Ascending aorta (tissue), 2 donors: ENCODE measurements around the gene NKPD1. TPM values are rescaled to one million over a fixed set of nuclear protein-coding genes. Genes with fewer than 3 reads are reported as not detected.

Experiments
- DNase-seq, 2 donors: peaks; one replicate each; pipeline ENCODE4 v3.0.0-alpha.2; 2019; ENCODE audit warnings: low spot score in 2 of 2
- H3K27ac ChIP-seq, 2 donors: fragments of 200-600 bp; sonication (generic); one replicate each; pipeline ENCODE4 v1.5.1; 2016 to 2017; ENCODE audit warnings: mild to moderate bottlenecking in 1 of 2
- H3K27me3 ChIP-seq: fragments of 200-600 bp; sonication (generic); one replicate; pipeline ENCODE4 v1.5.1; 2017
- H3K36me3 ChIP-seq, 2 donors: fragments of 200-600 bp; sonication (generic); one replicate each; pipeline ENCODE4 v1.5.1; 2016
- H3K4me1 ChIP-seq, 2 donors: fragments of 200-600 bp; sonication (generic); one replicate each; pipeline ENCODE4 v1.5.1; 2016 to 2017; ENCODE audit warnings: mild to moderate bottlenecking in 1 of 2
- H3K4me3 ChIP-seq, 2 donors: fragments of 200-600 bp; sonication (generic); one replicate each; pipeline ENCODE4 v1.5.1; 2016 to 2017; ENCODE audit warnings: mild to moderate bottlenecking in 1 of 2
- H3K9me3 ChIP-seq, 2 donors: fragments of 200-600 bp; sonication (generic); one replicate each; pipeline ENCODE4 v1.5.1; 2016
- CTCF ChIP-seq, 3 experiments: fragments of 200-600 bp in 2 of 3; fragments of 450-650 bp in 1 of 3; sonication (generic) in 2 of 3; IDR thresholded peaks; one replicate each; pipeline ENCODE4 v1.5.1; 2016 to 2019; ENCODE audit warnings: antibody characterized with exemption in 3 of 3, mild to moderate bottlenecking in 1 of 3, moderate library complexity in 1 of 3
- intact Hi-C: fragments of 100-400 bp; cut with DNase I; formaldehyde crosslinking; loops from one replicate; pipeline ENCODE4 v1.15.1; 2023
- total RNA-seq: library from RNA; depleted of rRNA; stranded (reverse); fragments of >200 nt; gene quantifications from one replicate; pipeline ENCODE4 v1.1.0, GENCODE V29; 2016

Gene NKPD1
- total RNA-seq, 1 donor from 2014 or later, result not detected

GRCh38 chr19:45114116-45114515, 46.7 kb downstream of the NKPD1 start:
- no peak overlapping the region for H3K27ac ChIP-seq
- no peaks in the 10 kb centered on the region for H3K9me3 ChIP-seq
- H3K36me3 ChIP-seq, result no peaks in the 10 kb centered on the region
- H3K4me3 ChIP-seq, result no peak overlapping the region
- intact Hi-C loops, result no loop called here
- no peak for TF ChIP-seq CTCF (IDR thresholded peaks at IDR 0.05)
- H3K27me3 ChIP-seq, result no peaks in the 10 kb centered on the region
- H3K4me1 ChIP-seq, result no peaks in the 10 kb centered on the region
- no peak for DNase-seq

- no peak for TF ChIP-seq CTCF (IDR thresholded peaks at IDR 0.05)
- no peak overlapping the region for H3K27ac ChIP-seq
- no peaks in the 10 kb centered on the region for H3K27me3 ChIP-seq
- H3K4me1 ChIP-seq, result no peaks in the 10 kb centered on the region
- DNase-seq, result no peak
- H3K9me3 ChIP-seq, result no peaks in the 10 kb centered on the region
- no peaks in the 10 kb centered on the region for H3K36me3 ChIP-seq
- intact Hi-C loops, result no loop called here
- H3K4me3 ChIP-seq, result no peak overlapping the region
These were observed 47.2 kb downstream of the NKPD1 start for GRCh38 chr19:45113628-45114027.

GRCh38 chr19:45112111-45112827, 48.5 kb downstream of the NKPD1 start:
- no peaks in the 10 kb centered on the region for H3K36me3 ChIP-seq
- no peak overlapping the region for H3K4me3 ChIP-seq
- intact Hi-C loops, result no loop called here
- no peak overlapping the region for H3K27ac ChIP-seq
- H3K4me1 ChIP-seq, result no peaks in the 10 kb centered on the region
- no peaks in the 10 kb centered on the region for H3K9me3 ChIP-seq
- no peak for TF ChIP-seq CTCF (IDR thresholded peaks at IDR 0.05)
- no peak for DNase-seq
- H3K27me3 ChIP-seq, result no peaks in the 10 kb centered on the region

Other genes with a start within 250 kb of the NKPD1 start
- gene APOC1, start 246.4 kb downstream of the NKPD1 start, total RNA-seq, result 17.0 TPM
- gene APOC4, start 218.7 kb downstream of the NKPD1 start, total RNA-seq, result not detected
- gene APOC2, start 214.9 kb downstream of the NKPD1 start, total RNA-seq, result not detected
- 65.2 TPM for gene CLPTM1, start 205.6 kb downstream of the NKPD1 start, total RNA-seq
- gene RELB, start 159.5 kb downstream of the NKPD1 start, total RNA-seq, result 8.7 TPM
- 103 TPM for gene CLASRP, start 121.9 kb downstream of the NKPD1 start, total RNA-seq
- gene ZNF296, start 84.5 kb downstream of the NKPD1 start, total RNA-seq, result not detected
- 48.2 TPM for gene GEMIN7, start 81.7 kb downstream of the NKPD1 start, total RNA-seq
- gene PPP1R37, start 67.8 kb downstream of the NKPD1 start, total RNA-seq, result 17.6 TPM
- gene TRAPPC6A, start 17.3 kb upstream of the NKPD1 start, total RNA-seq, result 18.3 TPM
- 0.32 TPM for gene BLOC1S3, start 17.8 kb upstream of the NKPD1 start, total RNA-seq
- 33.5 TPM for gene EXOC3L2, start 84.4 kb upstream of the NKPD1 start, total RNA-seq
- 22.8 TPM for gene MARK4, start 90.3 kb upstream of the NKPD1 start, total RNA-seq
- not detected for gene CKM, start 161.9 kb upstream of the NKPD1 start, total RNA-seq
- not detected for gene KLC3, start 179.8 kb upstream of the NKPD1 start, total RNA-seq
- gene ERCC2, start 209.6 kb upstream of the NKPD1 start, total RNA-seq, result 22.4 TPM
- gene PPP1R13L, start 244.1 kb upstream of the NKPD1 start, total RNA-seq, result 27.8 TPM
- 3.7 TPM for gene POLR1G, start 245.7 kb upstream of the NKPD1 start, total RNA-seq